Activated T-helper 9 cell treated with anti-CD3 and anti-CD28 coated beads, Interleukin-2, amount 50 U/mL, for 16 hours (primary cell): Measurements from ENCODE around the gene TXNIP.

Source experiments
- DNase-seq: peaks from one replicate; pipeline ENCODE4 v3.0.0-alpha.2; 2020; ENCODE audit warnings: low read depth

Gene TXNIP

GRCh38 chr1:146012703-146013558, 16.6 kb upstream of the TXNIP start:
- DNase-seq = no peak

GRCh38 chr1:146010126-146010738, 13.9 kb upstream of the TXNIP start:
- DNase-seq = no peak

GRCh38 chr1:146007489-146008133, 11.2 kb upstream of the TXNIP start:
- DNase-seq = no peak

- DNase-seq = no peak
Measured at GRCh38 chr1:146001709-146002108, 5.3 kb upstream of the TXNIP start.

GRCh38 chr1:145999321-146000024, 3.1 kb upstream of the TXNIP start:
- DNase-seq = no peak

GRCh38 chr1:145997718-145998023, 1.3 kb upstream of the TXNIP start:
- DNase-seq = no peak

GRCh38 chr1:145997016-145997717, 788 bp upstream of the TXNIP start:
- peak; percentile 30 for DNase-seq

GRCh38 chr1:145995964-145996432, 381 bp downstream of the TXNIP start:
- DNase-seq = no peak

- no peak for DNase-seq
Measured at GRCh38 chr1:145995148-145995881, 1.1 kb downstream of the TXNIP start.

- no peak for DNase-seq
Measured at GRCh38 chr1:145994391-145995120, 1.8 kb downstream of the TXNIP start.

GRCh38 chr1:145993618-145994390, 2.6 kb downstream of the TXNIP start:
- DNase-seq = no peak

- no peak for DNase-seq
Measured at GRCh38 chr1:145992958-145993617, 3.3 kb downstream of the TXNIP start.

- DNase-seq = no peak
Measured at GRCh38 chr1:145992502-145992936, 3.9 kb downstream of the TXNIP start.

GRCh38 chr1:145991735-145992412, 4.5 kb downstream of the TXNIP start:
- DNase-seq = no peak

- no peak for DNase-seq
Measured at GRCh38 chr1:145990249-145990855, 6.0 kb downstream of the TXNIP start.

GRCh38 chr1:145988773-145989172, 7.6 kb downstream of the TXNIP start:
- no peak for DNase-seq

GRCh38 chr1:145987926-145988325, 8.5 kb downstream of the TXNIP start:
- no peak for DNase-seq

GRCh38 chr1:145986551-145986950, 9.8 kb downstream of the TXNIP start:
- no peak for DNase-seq
